GM19035 (cell line): Measurements from ENCODE around the gene SBF2.
"Not testable (repeated sequence)": the region's sequence is repeated elsewhere in the genome, so short reads cannot be mapped to it uniquely, and the experiment has no call there.

ENCODE experiments used
- ATAC-seq: cut with Tn5 transposase; IDR thresholded peaks from one replicate; pipeline ENCODE4 v1.9.1; 2021; ENCODE audit not compliant: unreplicated experiment

Gene SBF2

DNA sequence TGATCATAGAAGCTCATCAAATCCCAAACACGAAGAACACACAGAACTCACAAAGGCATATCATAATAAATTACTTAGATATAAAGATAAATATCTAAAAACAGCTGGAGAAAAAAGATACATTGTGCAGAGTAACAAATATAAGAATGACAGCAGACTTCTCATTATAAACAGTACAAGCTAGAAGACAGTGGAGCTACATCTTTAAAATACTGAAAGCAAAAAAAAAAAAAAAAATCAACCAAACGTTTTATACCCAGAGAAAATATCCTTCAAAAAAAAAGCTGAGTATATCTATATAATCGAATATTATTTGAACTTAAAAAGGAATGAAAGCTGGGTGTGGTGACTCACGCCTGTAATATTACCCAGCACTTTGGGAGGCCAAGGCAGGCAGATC, 90.0 kb downstream of the SBF2 start:
- no peak for ATAC-seq

DNA sequence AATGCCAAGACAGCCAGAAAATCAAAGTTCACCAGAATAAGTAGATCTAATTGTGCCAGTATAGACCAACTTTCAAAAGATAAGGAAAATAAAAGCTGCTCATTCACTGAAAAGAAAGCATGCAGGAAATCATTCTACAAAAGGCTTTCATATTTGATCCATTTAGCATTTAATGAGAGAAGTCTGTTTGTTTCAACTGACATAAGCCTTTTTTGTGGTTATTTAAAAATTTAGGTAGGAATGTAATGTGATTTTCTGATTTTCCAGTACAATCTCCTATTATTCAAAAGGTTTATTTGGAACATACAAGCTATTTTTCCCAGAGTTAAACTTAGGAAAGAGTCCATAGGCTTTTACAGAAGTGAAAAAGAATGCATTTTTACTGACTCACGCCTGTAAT, 92.7 kb downstream of the SBF2 start:
- no peak for ATAC-seq

GRCh38 chr11:10197091-10197490, 96.9 kb downstream of the SBF2 start:
- no peak for ATAC-seq

DNA sequence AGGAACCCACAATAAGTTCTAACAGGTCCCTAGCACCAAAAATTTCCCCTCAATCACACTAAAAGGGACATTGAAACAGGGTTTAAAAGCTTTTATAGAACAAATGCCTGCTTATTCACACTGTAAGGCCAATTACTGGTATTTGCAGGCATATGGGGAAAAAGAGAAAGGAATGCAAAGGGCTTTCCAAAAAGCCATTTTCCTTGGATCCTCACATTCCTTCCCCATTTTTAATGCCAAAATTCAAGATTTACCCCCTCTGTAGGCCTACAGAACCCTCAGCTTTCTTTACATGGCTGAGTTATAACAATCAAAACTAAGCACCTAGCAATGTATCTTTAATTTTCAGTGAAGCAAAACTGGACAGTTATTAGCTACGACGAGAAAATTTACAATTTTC, 102.0 kb downstream of the SBF2 start:
- no peak for ATAC-seq

DNA sequence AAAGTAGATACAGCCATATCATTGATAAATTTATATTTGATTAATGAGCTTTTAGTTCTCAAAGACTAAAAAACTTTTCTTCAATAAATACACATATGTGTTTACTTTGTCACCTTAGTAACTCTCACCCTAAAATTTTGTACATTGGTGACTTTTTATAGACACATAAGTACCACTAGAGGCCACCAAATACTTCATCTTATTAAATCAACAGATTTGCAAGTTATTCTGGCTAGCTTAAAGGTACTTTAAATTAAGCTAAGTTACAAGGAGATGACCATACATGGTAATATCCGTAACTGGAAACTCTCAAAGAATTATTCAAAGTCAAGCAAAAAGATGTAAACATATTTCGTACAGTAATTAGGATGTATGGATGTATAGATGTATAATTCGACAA, 112.2 kb downstream of the SBF2 start:
- ATAC-seq: no peak

GRCh38 chr11:10164621-10165020, 129.4 kb downstream of the SBF2 start:
- ATAC-seq: no peak

DNA sequence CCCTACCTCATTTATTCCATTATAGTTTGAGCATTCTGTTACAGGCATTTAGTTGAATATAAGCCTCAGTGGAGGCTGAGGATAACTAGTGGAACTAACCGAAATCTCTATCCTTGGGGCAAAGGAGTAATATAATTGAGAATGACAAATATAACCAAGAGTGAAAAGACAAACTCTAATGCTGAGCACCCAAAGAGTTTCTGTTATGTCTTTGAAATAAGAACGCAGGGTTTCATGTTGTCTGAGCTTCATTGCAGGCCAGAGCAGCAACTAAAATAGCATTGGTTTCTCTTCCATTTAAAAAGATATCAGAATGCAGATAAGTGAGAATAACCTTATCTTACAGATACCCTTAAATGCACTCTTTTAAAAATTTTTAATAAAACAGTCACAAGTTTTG, 131.8 kb downstream of the SBF2 start:
- ATAC-seq: no peak

GRCh38 chr11:10160350-10160749, 133.7 kb downstream of the SBF2 start:
- no peak for ATAC-seq

DNA sequence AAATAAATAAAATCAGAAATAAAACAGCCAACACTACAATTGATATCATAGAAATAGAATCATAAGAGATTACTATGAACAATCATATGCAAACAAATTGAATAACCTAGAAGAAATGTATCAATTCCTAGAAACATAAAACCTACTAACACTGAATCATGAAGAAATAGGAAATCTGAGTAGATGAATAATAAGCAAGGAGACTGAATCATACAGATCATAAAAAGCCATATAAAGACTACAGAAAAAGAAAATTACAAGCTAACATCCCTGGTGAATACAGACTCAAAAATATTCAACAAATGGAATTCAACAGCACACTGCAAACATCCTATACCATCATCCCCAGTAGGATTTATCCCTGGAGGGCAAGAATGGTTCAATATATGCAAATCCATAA, 135.6 kb downstream of the SBF2 start:
- no peak for ATAC-seq

- ATAC-seq: no peak
Observed at GRCh38 chr11:10155793-10156490, 138.1 kb downstream of the SBF2 start.

- no peak for ATAC-seq
Observed at GRCh38 chr11:10150800-10151199, 143.2 kb downstream of the SBF2 start.

DNA sequence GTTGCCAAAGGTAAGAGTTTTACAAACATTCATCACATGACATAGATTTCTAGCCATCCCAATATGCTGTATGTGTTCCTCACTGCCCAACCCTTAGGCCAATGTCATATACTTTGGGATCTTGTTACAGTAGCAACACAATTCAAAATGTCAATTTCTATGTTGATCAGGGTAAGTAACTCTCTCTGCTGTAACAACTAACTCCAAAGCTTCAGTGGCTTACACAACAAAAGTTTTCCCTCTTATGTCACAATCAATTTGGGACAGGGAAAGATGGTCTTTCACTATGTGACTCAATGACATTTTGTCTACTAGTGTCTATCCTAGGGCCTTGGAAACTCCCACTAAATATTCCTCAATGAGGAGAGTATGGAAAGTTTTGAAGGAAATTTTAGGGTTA, 144.5 kb downstream of the SBF2 start:
- ATAC-seq: no peak

DNA sequence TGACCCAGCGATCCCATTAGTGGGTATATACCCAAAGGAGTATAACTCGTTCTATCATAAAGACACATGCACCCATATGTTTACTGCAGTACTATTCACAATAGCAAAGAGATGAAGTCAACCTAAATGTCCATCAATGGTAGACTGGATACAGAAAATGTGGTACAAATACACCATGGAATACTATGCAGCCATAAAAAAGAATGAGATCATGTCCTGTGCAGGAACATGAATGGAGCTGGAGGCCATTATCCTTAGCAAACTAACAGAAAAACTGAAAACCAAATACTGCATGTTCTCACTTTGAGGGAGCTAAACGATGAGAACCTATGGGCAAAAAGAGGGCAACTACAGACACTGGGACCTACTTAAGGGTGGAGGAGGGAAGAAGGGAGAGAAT, 146.8 kb downstream of the SBF2 start:
- ATAC-seq: no peak

- ATAC-seq: no peak
Observed at GRCh38 chr11:10144954-10145353, 149.1 kb downstream of the SBF2 start.

GRCh38 chr11:10139656-10140055, 154.4 kb downstream of the SBF2 start:
- ATAC-seq: no peak

DNA sequence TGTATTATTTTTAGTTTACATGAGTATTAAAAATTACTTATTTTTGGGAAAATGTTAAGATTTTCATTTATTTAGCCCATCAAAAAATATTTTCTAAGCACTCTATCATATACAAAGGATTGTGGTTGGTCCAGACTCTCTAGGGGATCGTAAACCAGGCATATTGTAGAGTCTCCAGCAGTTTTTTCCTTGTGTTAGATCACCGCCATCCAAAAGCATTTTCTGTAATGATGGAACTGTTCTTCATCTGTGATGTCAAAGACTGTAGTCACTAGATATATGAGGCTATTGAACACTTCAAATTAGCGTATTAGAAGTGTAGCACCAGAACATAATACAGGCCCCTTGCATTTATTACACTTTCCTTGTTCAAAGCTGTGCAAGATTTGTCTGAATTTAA, 154.9 kb downstream of the SBF2 start:
- ATAC-seq: no peak

DNA sequence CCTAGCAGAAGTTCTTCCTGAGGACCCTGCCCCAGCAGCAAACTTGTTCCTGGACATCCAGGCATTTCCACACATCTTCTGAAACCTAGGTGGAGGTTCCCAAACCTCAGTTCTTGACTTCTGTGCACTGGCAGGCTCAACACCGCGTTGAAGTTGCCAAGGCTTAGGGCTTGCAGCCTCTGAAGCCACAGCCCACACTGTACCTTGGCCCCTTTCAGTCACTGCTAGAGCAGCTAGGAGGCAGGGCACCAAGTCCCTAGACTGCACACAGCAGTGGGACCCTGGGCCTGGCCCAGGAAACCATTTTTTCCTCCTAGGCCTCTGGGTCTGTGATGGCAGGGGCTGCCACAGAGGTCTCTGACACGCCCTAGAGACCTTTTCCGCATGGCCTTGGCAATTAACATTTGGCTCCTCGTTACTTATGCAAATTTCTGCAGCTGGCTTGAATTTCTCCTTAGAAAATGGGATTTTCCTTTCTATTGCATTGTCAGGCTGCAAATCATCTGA, 159.0 kb downstream of the SBF2 start:
- no peak for ATAC-seq

GRCh38 chr11:10134226-10134625, 159.8 kb downstream of the SBF2 start:
- not testable (repeated sequence) for ATAC-seq

- ATAC-seq: not testable (repeated sequence)
Observed at GRCh38 chr11:10133251-10133650, 160.8 kb downstream of the SBF2 start.

GRCh38 chr11:10130875-10131274, 163.1 kb downstream of the SBF2 start:
- no peak for ATAC-seq

DNA sequence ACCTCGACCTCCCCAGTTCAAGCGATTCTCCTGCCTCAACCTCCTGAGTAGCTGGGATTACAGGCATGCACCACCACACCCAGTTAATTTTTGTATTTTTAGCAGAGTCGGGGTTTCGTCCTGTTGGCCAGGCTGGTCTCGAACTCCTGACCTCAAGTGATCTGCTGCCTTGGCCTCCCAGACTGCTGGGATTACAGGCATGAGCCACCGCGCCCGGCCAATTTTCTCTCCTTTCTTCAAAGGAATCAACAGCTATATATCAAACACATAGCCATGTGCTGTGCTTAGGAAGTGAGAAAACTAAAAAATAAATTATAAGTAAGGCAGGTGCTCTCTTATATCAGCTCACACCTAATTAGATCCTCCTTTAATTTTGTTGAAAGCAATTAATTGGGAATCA, 164.8 kb downstream of the SBF2 start:
- ATAC-seq: not testable (repeated sequence)

DNA sequence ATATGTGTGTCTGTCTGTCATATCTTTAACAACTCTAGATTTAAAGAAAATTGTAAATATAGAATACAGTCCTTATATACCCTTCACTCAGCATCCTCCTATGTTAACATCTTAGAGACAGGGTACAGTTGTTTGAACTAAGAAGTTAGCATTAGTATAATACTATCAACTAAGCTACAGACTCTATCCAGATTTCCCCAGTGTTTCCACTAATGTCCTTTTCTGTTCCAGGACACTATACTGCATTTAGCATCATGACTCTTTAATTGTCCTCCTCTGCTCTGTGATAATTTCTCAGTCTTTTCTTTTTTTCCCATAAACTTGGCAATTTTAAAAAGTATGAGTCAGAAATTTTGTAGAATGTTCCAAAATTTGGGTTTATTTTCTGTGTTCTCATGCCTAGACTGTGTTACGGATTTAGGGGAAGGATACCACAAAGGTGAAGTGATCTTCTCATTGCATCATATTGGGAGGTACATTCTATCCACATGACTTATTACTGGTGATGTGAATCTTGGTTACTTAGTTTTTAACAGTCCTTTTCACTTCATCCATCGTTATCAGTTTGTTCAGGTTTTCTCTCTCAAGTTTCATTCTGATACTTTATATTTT, 168.4 kb downstream of the SBF2 start:
- ATAC-seq: no peak
